Mesenchymal stem cell (in vitro differentiated cells and primary cell): ENCODE data around the gene ATP9A.

Experiments
- DNase-seq: peaks from one replicate; pipeline ENCODE4 v3.0.0-alpha.2; 2013
- H2AFZ ChIP-seq: one replicate; pipeline ENCODE4 v1.6.1; 2013; ENCODE audit warnings: low read depth, mild to moderate bottlenecking, control low read depth, inconsistent platforms, low read length, moderate library complexity
- H2AK5ac ChIP-seq: 2 replicates; pipeline ENCODE4 v1.6.1; 2013; ENCODE audit warnings: low read length, moderate library complexity, mild to moderate bottlenecking, inconsistent platforms; ENCODE audit not compliant: severe bottlenecking
- H2BK120ac ChIP-seq: one replicate; pipeline ENCODE4 v1.6.1; 2013; ENCODE audit warnings: low read depth, mild to moderate bottlenecking, inconsistent platforms, low read length, moderate library complexity
- H2BK12ac ChIP-seq, 2 experiments: one replicate each; pipeline ENCODE4 v1.6.1; 2013; ENCODE audit warnings: inconsistent platforms in 2 of 2, low read length in 2 of 2, mild to moderate bottlenecking in 2 of 2, moderate library complexity in 2 of 2, control low read depth in 1 of 2
- H2BK15ac ChIP-seq: one replicate; pipeline ENCODE4 v1.6.1; 2013; ENCODE audit warnings: mild to moderate bottlenecking, low read depth, inconsistent platforms; ENCODE audit not compliant: poor library complexity, severe bottlenecking
- H2BK5ac ChIP-seq: 2 replicates; pipeline ENCODE4 v1.6.1; 2013; ENCODE audit warnings: low read depth, mild to moderate bottlenecking, low read length, control low read depth, inconsistent platforms; ENCODE audit not compliant: poor library complexity, severe bottlenecking
- H3K14ac ChIP-seq, 2 experiments: one replicate each; pipeline ENCODE4 v1.6.1; 2013; ENCODE audit warnings: inconsistent platforms in 2 of 2, low read length in 2 of 2, control low read depth in 1 of 2, mild to moderate bottlenecking in 1 of 2, moderate library complexity in 1 of 2
- H3K18ac ChIP-seq, 2 experiments: one replicate each; pipeline ENCODE4 v1.6.1; 2013; ENCODE audit warnings: inconsistent platforms in 2 of 2, low read length in 2 of 2, control low read depth in 1 of 2, low read depth in 1 of 2, mild to moderate bottlenecking in 1 of 2
- H3K23ac ChIP-seq, 2 experiments: one replicate each; pipeline ENCODE4 v1.6.1; 2013; ENCODE audit warnings: inconsistent platforms in 2 of 2, low read length in 2 of 2, mild to moderate bottlenecking in 2 of 2, moderate library complexity in 2 of 2, control low read depth in 1 of 2
- H3K27ac ChIP-seq: 2 replicates; pipeline ENCODE4 v1.5.1; 2013; ENCODE audit warnings: mild to moderate bottlenecking, moderate library complexity, low read length, control low read depth, inconsistent platforms; ENCODE audit not compliant: poor library complexity, severe bottlenecking
- H3K27me3 ChIP-seq, 2 experiments: 2 replicates each; pipeline versions ENCODE4 v1.6.1 to v1.7.0; 2013; ENCODE audit warnings: low read length in 2 of 2, mild to moderate bottlenecking in 2 of 2, moderate library complexity in 2 of 2, control low read depth in 1 of 2, inconsistent platforms in 1 of 2; ENCODE audit not compliant: control insufficient read depth in 1 of 2, insufficient read depth in 1 of 2
- H3K36me3 ChIP-seq, 2 experiments: 2 replicates each; pipeline versions ENCODE4 v1.6.1 to v1.7.0; 2013; ENCODE audit warnings: low read length in 2 of 2, control low read depth in 1 of 2, inconsistent platforms in 1 of 2, low read depth in 1 of 2, mild to moderate bottlenecking in 1 of 2; ENCODE audit not compliant: insufficient read depth in 2 of 2, control insufficient read depth in 1 of 2
- H3K4ac ChIP-seq, 2 experiments: one replicate each; pipeline ENCODE4 v1.6.1; 2013; ENCODE audit warnings: inconsistent platforms in 2 of 2, low read length in 2 of 2, mild to moderate bottlenecking in 2 of 2, moderate library complexity in 2 of 2, control low read depth in 1 of 2, low read depth in 1 of 2
- H3K4me1 ChIP-seq: 2 replicates; pipeline ENCODE4 v1.6.1; 2013; ENCODE audit warnings: low read depth, low read length, control low read depth; ENCODE audit not compliant: control insufficient read depth, insufficient read depth
- H3K4me2 ChIP-seq: 2 replicates; pipeline ENCODE4 v1.6.1; 2013; ENCODE audit warnings: low read length, mild to moderate bottlenecking, inconsistent platforms; ENCODE audit not compliant: poor library complexity, severe bottlenecking
- H3K4me3 ChIP-seq, 2 experiments: 2 replicates each; pipeline versions ENCODE4 v1.5.1 to v1.7.0; 2013; ENCODE audit warnings: low read length in 2 of 2, mild to moderate bottlenecking in 2 of 2, control low read depth in 1 of 2, low read depth in 1 of 2; ENCODE audit not compliant: insufficient read depth in 1 of 2
- H3K79me1 ChIP-seq: replicated peaks from 2 replicates; pipeline ENCODE4 v1.6.1; 2013; ENCODE audit warnings: mild to moderate bottlenecking, control low read depth, low read length, inconsistent platforms; ENCODE audit not compliant: poor library complexity, severe bottlenecking
- H3K9ac ChIP-seq: 2 replicates; pipeline ENCODE4 v1.7.0; 2013; ENCODE audit warnings: mild to moderate bottlenecking, low read length, moderate library complexity
- H3K9me3 ChIP-seq: 2 replicates; pipeline ENCODE4 v1.7.0; 2013; ENCODE audit warnings: mild to moderate bottlenecking, low read length; ENCODE audit not compliant: control insufficient read depth
- H4K8ac ChIP-seq: one replicate; pipeline ENCODE4 v1.6.1; 2013; ENCODE audit warnings: inconsistent platforms, mild to moderate bottlenecking, low read length, moderate library complexity
- H4K91ac ChIP-seq: one replicate; pipeline ENCODE4 v1.6.1; 2013; ENCODE audit warnings: mild to moderate bottlenecking, low read length, inconsistent platforms
- whole genome bisulfite sequencing: methylation state at CpG from one replicate; pipeline ENCODE4 v1.1.7; 2013; ENCODE audit warnings: mixed read lengths; 5-methylcytosine and 5-hydroxymethylcytosine counted together

ATP9A gene

GRCh38 chr20:51711426-51711825 lies 56.8 kb downstream of the ATP9A start:
- H2BK15ac ChIP-seq: no peak overlapping the region
- no peak overlapping the region for H4K91ac ChIP-seq
- no peak overlapping the region for H2BK120ac ChIP-seq
- no peak overlapping the region for H2AK5ac ChIP-seq
- H3K14ac ChIP-seq: no peak overlapping the region
- H3K4me3 ChIP-seq: no peak overlapping the region
- no peak overlapping the region for H3K9ac ChIP-seq
- WGBS: 75% methylated on average over 1 of the region's 2 CpGs
- DNase-seq: no peak
- H3K18ac ChIP-seq: no peak overlapping the region
- peaks cover 13% of the 10 kb centered on the region for H3K79me1 ChIP-seq
- H2AFZ ChIP-seq: no peak overlapping the region
- H3K23ac ChIP-seq: no peak overlapping the region
- no peak overlapping the region for H2BK5ac ChIP-seq
- H3K9me3 ChIP-seq: no peaks in the 10 kb centered on the region
- peaks cover 6 to 58% of the 10 kb centered on the region in 2 experiments for H3K36me3 ChIP-seq
- H4K8ac ChIP-seq: no peak overlapping the region
- no peak overlapping the region for H3K27ac ChIP-seq
- H3K4me1 ChIP-seq: peaks cover 6% of the 10 kb centered on the region
- no peak overlapping the region for H3K4me2 ChIP-seq
- no peak overlapping the region for H3K4ac ChIP-seq
- H3K27me3 ChIP-seq: no peaks in the 10 kb centered on the region
- no peak overlapping the region for H2BK12ac ChIP-seq

GRCh38 chr20:51710361-51710894 lies 57.8 kb downstream of the ATP9A start:
- Histone ChIP-seq H3K9ac (no peak overlapping the region), H2AFZ (no peak overlapping the region), H3K23ac (no peak overlapping the region), H3K9me3 (no peaks in the 10 kb centered on the region), H2AK5ac (no peak overlapping the region), H3K27me3 (no peaks in the 10 kb centered on the region), H2BK15ac (no peak overlapping the region), H3K14ac (no peak overlapping the region), H3K4me1 (peaks cover 6% of the 10 kb centered on the region), H3K4me3 (no peak overlapping the region), H3K79me1 (peaks cover 12% of the 10 kb centered on the region), H3K18ac (no peak overlapping the region), H3K36me3 (peaks cover 6 to 65% of the 10 kb centered on the region in 2 experiments), H3K4ac (no peak overlapping the region), H2BK120ac (no peak overlapping the region), H3K4me2 (no peak overlapping the region), H4K8ac (no peak overlapping the region), H2BK12ac (no peak overlapping the region), H4K91ac (no peak overlapping the region), H2BK5ac (no peak overlapping the region), H3K27ac (no peak overlapping the region)
- WGBS: 59% methylated on average over 9 of the region's 10 CpGs
- no peak for DNase-seq

- Histone ChIP-seq H2AFZ (no peak overlapping the region), H2AK5ac (no peak overlapping the region), H3K27me3 (no peaks in the 10 kb centered on the region), H3K23ac (no peak overlapping the region), H3K18ac (no peak overlapping the region), H2BK12ac (no peak overlapping the region), H2BK120ac (no peak overlapping the region), H4K91ac (no peak overlapping the region), H2BK15ac (no peak overlapping the region), H3K4me1 (peaks cover 6% of the 10 kb centered on the region), H2BK5ac (no peak overlapping the region), H3K4me2 (no peak overlapping the region), H3K27ac (no peak overlapping the region), H3K9ac (no peak overlapping the region), H3K36me3 (peaks cover 0 to 44% of the 10 kb centered on the region in 2 experiments), H3K14ac (no peak overlapping the region), H3K9me3 (no peaks in the 10 kb centered on the region), H3K4ac (no peak overlapping the region), H4K8ac (no peak overlapping the region), H3K79me1 (peaks cover 3% of the 10 kb centered on the region), H3K4me3 (no peak overlapping the region)
- DNase-seq: no peak
- WGBS: 67% methylated on average over 4 of the region's 4 CpGs
Measured at GRCh38 chr20:51705400-51705799, 62.8 kb downstream of the ATP9A start.

- no peaks in the 10 kb centered on the region for H3K27me3 ChIP-seq
- H3K27ac ChIP-seq: peak overlapping the region; percentile 28
- DNase-seq: peak; percentile 14
- H2BK120ac ChIP-seq: no peak overlapping the region
- H2BK5ac ChIP-seq: no peak overlapping the region
- no peak overlapping the region for H3K23ac ChIP-seq
- H4K91ac ChIP-seq: no peak overlapping the region
- H3K36me3 ChIP-seq: peaks cover 0 to 28% of the 10 kb centered on the region in 2 experiments
- H2AFZ ChIP-seq: no peak overlapping the region
- peaks cover 8% of the 10 kb centered on the region for H3K79me1 ChIP-seq
- H2AK5ac ChIP-seq: no peak overlapping the region
- no peak overlapping the region for H3K14ac ChIP-seq
- no peak overlapping the region for H3K4me3 ChIP-seq
- no peak overlapping the region for H3K4ac ChIP-seq
- H4K8ac ChIP-seq: no peak overlapping the region
- H2BK12ac ChIP-seq: no peak overlapping the region
- no peak overlapping the region for H3K18ac ChIP-seq
- H2BK15ac ChIP-seq: no peak overlapping the region
- H3K9ac ChIP-seq: no peak overlapping the region
- H3K9me3 ChIP-seq: no peaks in the 10 kb centered on the region
- H3K4me1 ChIP-seq: peaks cover 6% of the 10 kb centered on the region
- H3K4me2 ChIP-seq: no peak overlapping the region
- WGBS: 65% methylated on average over 5 of the region's 8 CpGs
Measured at GRCh38 chr20:51703400-51704287, 64.5 kb downstream of the ATP9A start.
